ENCODE measurements around the gene ZNF580. TPM values are rescaled to one million over a fixed set of nuclear protein-coding genes. Genes with fewer than 3 reads are reported as not detected.

Gene ZNF580
- total and polyA plus RNA-seq, 10 of the 15 experiments (the other 5 are each of a cell fraction or from before 2014, with no cell fraction given) = 2.3 to 31.8 (median 10.0) TPM

- ChIA-PET SMC1A (ENCODE audit: uncharacterized antibody, unreplicated experiment) (no interaction called here), POLR2A (no interaction called here), CTCF (no interaction called here), RAD21 (ENCODE audit: unreplicated experiment) (no interaction called here)
- Histone ChIP-seq H3K4me3 (no peak overlapping the region), H3K79me2 (ENCODE audit: control insufficient read depth, insufficient read depth, low read length) (peaks cover 20% of the 10 kb centered on the region), H2AFZ (ENCODE audit: control insufficient read depth, low read depth, low read length) (no peak overlapping the region), H3K9ac (ENCODE audit: control insufficient read depth, insufficient read depth, low read length) (no peak overlapping the region), H3K9me3 (replicated peaks; ENCODE audit: control insufficient read depth, insufficient read depth, low read length) (no peaks in the 10 kb centered on the region), H3K4me2 (ENCODE audit: control insufficient read depth, insufficient read depth) (no peak overlapping the region), H4K20me1 (ENCODE audit: control insufficient read depth, insufficient read depth) (peaks cover 21% of the 10 kb centered on the region), H3K36me3 (ENCODE audit: control insufficient read depth in 2 of 2, insufficient read depth in 2 of 2, low read length in 1 of 2) (peaks cover 42 to 72% of the 10 kb centered on the region in 2 experiments), H3K27me3 (replicated peaks in 1 of 2; ENCODE audit: control insufficient read depth in 2 of 2, insufficient read depth in 2 of 2, low read length in 1 of 2) (no peaks in the 10 kb centered on the region), H3K27ac (ENCODE audit: control insufficient read depth, insufficient read depth) (no peak overlapping the region), H3K4me1 (ENCODE audit: control insufficient read depth, insufficient read depth, low read length) (no peaks in the 10 kb centered on the region)
- no TSS peak for BruUV-seq (replicated peaks)
- in situ Hi-C loops (cut with MboI) (loop anchor here (25.0 kb wide), 1 partner anchor 1529 kb away; the partner anchor contains the start of gene CNOT3), intact Hi-C loops (cut with micrococcal nuclease; ENCODE audit: unreplicated experiment) (no loop called here)
- DNase-seq (ENCODE audit: low read depth, low spot score) = no peak
- WGBS (ENCODE audit: insufficient coverage, insufficient replicate concordance, low lambda C conversion rate, missing lambda C conversion rate) = 88% methylated on average over 12 of the region's 12 CpGs
- ATAC-seq = no peak
- TF ChIP-seq WRNIP1 (IDR thresholded peaks at IDR 0.05; ENCODE audit: borderline replicate concordance, low read depth, low read length) (no peak), SKIL (IDR thresholded peaks at IDR 0.05; ENCODE audit: low read depth, poor library complexity, severe bottlenecking) (no peak), RUNX3 (IDR thresholded peaks at IDR 0.05; ENCODE audit: low read length) (no peak), NKRF (conservative IDR thresholded peaks at IDR 0.05) (no peak), TCF3 (IDR thresholded peaks at IDR 0.05; ENCODE audit: borderline replicate concordance, insufficient read depth, low read depth, low read length) (no peak), ZNF622 (IDR thresholded peaks at IDR 0.05) (no peak), FOXM1 (IDR thresholded peaks at IDR 0.05; ENCODE audit: low read depth, low read length) (no peak), SP1 (IDR thresholded peaks at IDR 0.05; ENCODE audit: low read depth, low read length) (no peak), ZNF207 (IDR thresholded peaks at IDR 0.05; ENCODE audit: borderline replicate concordance) (no peak), E4F1 (IDR thresholded peaks at IDR 0.05; ENCODE audit: borderline replicate concordance, partially characterized antibody) (no peak), EED (IDR thresholded peaks at IDR 0.05; ENCODE audit: low read depth) (no peak), IKZF2 (IDR thresholded peaks at IDR 0.05) (no peak), MLLT1 (IDR thresholded peaks at IDR 0.05) (no peak), ATF2 (IDR thresholded peaks at IDR 0.05; ENCODE audit: low read length) (no peak), ZSCAN29 (IDR thresholded peaks at IDR 0.05) (no peak)
- FAIRE-seq = no peak
These were observed 25.7 kb downstream of the ZNF580 start for GRCh38 chr19:55666343-55667005.
